IMR-90 (cell line): ENCODE measurements around the gene TMEM158. TPM values are rescaled to one million over a fixed set of nuclear protein-coding genes. Genes with fewer than 3 reads are reported as not detected.
A peak's percentile ranks its signal among the peaks of the same experiment; 100 is the strongest.

Experiments used
- ATAC-seq: fragments of 200-7000 bp; cut with Tn5 transposase; 2 replicates; pipeline ENCODE4 v1.9.1; 2020; ENCODE audit warnings: low read depth, mild to moderate bottlenecking, moderate library complexity
- BruUV-seq: library from RNA; stranded (reverse); fragments of 400-500 nt; replicated peaks from 2 replicates; lab custom pipeline; 2021; lab: Mats Ljungman, UMichigan
- CTCF ChIA-PET: fragments of 300-600 bp; formaldehyde crosslinking; extraction: SDS; loops from one replicate; lab custom pipeline; 2021; ENCODE audit warnings: antibody characterized with exemption; lab: Yijun Ruan, JAX
- POLR2A ChIA-PET: fragments of 300-600 bp; sonication (Branson Sonifier 250); formaldehyde crosslinking; loops from one replicate; lab custom pipeline; 2022; ENCODE audit warnings: antibody characterized with exemption; ENCODE audit not compliant: unreplicated experiment; lab: Charles Lee
- DNase-seq: peaks from one replicate; pipeline ENCODE4 v3.0.0; 2013
- H2AFZ ChIP-seq: replicated peaks from 2 replicates; pipeline ENCODE3; 2013; ENCODE audit warnings: low read length, mild to moderate bottlenecking; ENCODE audit not compliant: poor library complexity
- H2AK5ac ChIP-seq: 2 replicates; pipeline ENCODE4 v1.6.1; 2013; ENCODE audit warnings: low read depth, low read length, inconsistent platforms
- H2AK9ac ChIP-seq: replicated peaks from 2 replicates; pipeline ENCODE3; 2013; ENCODE audit warnings: mild to moderate bottlenecking, low read depth, low read length, moderate library complexity; ENCODE audit not compliant: poor library complexity
- H2BK120ac ChIP-seq: 2 replicates; pipeline ENCODE4 v1.6.1; 2013; ENCODE audit warnings: low read depth, low read length, inconsistent platforms
- H2BK15ac ChIP-seq: 3 replicates; pipeline ENCODE4 v1.6.1; 2013; ENCODE audit warnings: low read depth, low read length, inconsistent platforms
- H2BK20ac ChIP-seq: 2 replicates; pipeline ENCODE4 v1.6.1; 2013; ENCODE audit warnings: low read depth, mild to moderate bottlenecking, inconsistent platforms, low read length, moderate library complexity
- H2BK5ac ChIP-seq: 2 replicates; pipeline ENCODE4 v1.6.1; 2013; ENCODE audit warnings: mild to moderate bottlenecking, low read depth, low read length, inconsistent platforms; ENCODE audit not compliant: poor library complexity, severe bottlenecking
- H3K14ac ChIP-seq: replicated peaks from 2 replicates; pipeline ENCODE4 v1.6.1; 2013; ENCODE audit warnings: low read depth, low read length, inconsistent platforms
- H3K18ac ChIP-seq: 2 replicates; pipeline ENCODE4 v1.6.1; 2013; ENCODE audit warnings: low read depth, low read length, control low read depth
- H3K23ac ChIP-seq: 2 replicates; pipeline ENCODE4 v1.6.1; 2013; ENCODE audit warnings: low read depth, low read length, inconsistent platforms
- H3K27ac ChIP-seq: 2 replicates; pipeline ENCODE4 v1.5.1; 2013; ENCODE audit warnings: mild to moderate bottlenecking, control low read depth, low read length; ENCODE audit not compliant: insufficient read depth
- H3K27me3 ChIP-seq: 2 replicates; pipeline ENCODE4 v1.6.1; 2013; ENCODE audit warnings: low read length; ENCODE audit not compliant: control insufficient read depth, insufficient read depth
- H3K36me3 ChIP-seq: 2 replicates; pipeline ENCODE4 v1.6.1; 2013; ENCODE audit warnings: low read length, mixed read lengths; ENCODE audit not compliant: control insufficient read depth, insufficient read depth
- H3K4ac ChIP-seq: 2 replicates; pipeline ENCODE4 v1.6.1; 2013; ENCODE audit warnings: low read depth, low read length, inconsistent platforms
- H3K4me1 ChIP-seq: 2 replicates; pipeline ENCODE4 v1.6.1; 2013; ENCODE audit warnings: low read length, mixed read lengths; ENCODE audit not compliant: control insufficient read depth, insufficient read depth
- H3K4me2 ChIP-seq: 2 replicates; pipeline ENCODE4 v1.6.1; 2013; ENCODE audit warnings: low read depth, mild to moderate bottlenecking, control low read depth, low read length, moderate library complexity
- H3K4me3 ChIP-seq: 2 replicates; pipeline ENCODE4 v1.5.1; 2013; ENCODE audit warnings: low read depth, mild to moderate bottlenecking, control low read depth, low read length, moderate library complexity; ENCODE audit not compliant: insufficient read depth
- H3K56ac ChIP-seq: 2 replicates; pipeline ENCODE4 v1.6.1; 2013; ENCODE audit warnings: low read length, inconsistent platforms; ENCODE audit not compliant: insufficient read depth; ENCODE audit errors: extremely low read depth
- H3K79me1 ChIP-seq, 2 experiments: 2 replicates each; pipeline ENCODE4 v1.6.1; 2013; ENCODE audit warnings: low read length in 2 of 2, inconsistent platforms in 1 of 2, low read depth in 1 of 2
- H3K9ac ChIP-seq: 2 replicates; pipeline ENCODE4 v1.6.1; 2013; ENCODE audit warnings: low read depth, low read length, control low read depth
- H3K9me1 ChIP-seq: 2 replicates; pipeline ENCODE4 v1.6.1; 2013; ENCODE audit warnings: low read length, inconsistent platforms; ENCODE audit not compliant: insufficient read depth
- H3K9me3 ChIP-seq: 2 replicates; pipeline ENCODE4 v1.6.1; 2013; ENCODE audit warnings: low read length; ENCODE audit not compliant: control insufficient read depth, insufficient read depth
- H4K20me1 ChIP-seq: 2 replicates; pipeline ENCODE4 v1.6.1; 2013; ENCODE audit warnings: low read length, inconsistent platforms; ENCODE audit not compliant: insufficient read depth
- H4K5ac ChIP-seq: 2 replicates; pipeline ENCODE4 v1.6.1; 2013; ENCODE audit warnings: mild to moderate bottlenecking, low read depth, low read length, control low read depth
- H4K8ac ChIP-seq, 2 experiments: 2 replicates each; pipeline ENCODE4 v1.6.1; 2013; ENCODE audit warnings: low read depth in 2 of 2, low read length in 2 of 2, control low read depth in 1 of 2, inconsistent platforms in 1 of 2
- H4K91ac ChIP-seq: 2 replicates; pipeline ENCODE4 v1.6.1; 2013; ENCODE audit warnings: low read depth, low read length, inconsistent platforms; ENCODE audit not compliant: insufficient read depth
- BHLHE40 ChIP-seq: fragments of 150-350 bp; IDR thresholded peaks from 2 replicates; pipeline ENCODE4 v1.6.1; 2016; ENCODE audit warnings: mild to moderate bottlenecking, low read depth, low read length
- CEBPB ChIP-seq: IDR thresholded peaks from 2 replicates; pipeline ENCODE4 v1.6.1; 2012; ENCODE audit warnings: low read depth, low read length, improper control_type of control experiment
- CHD1 ChIP-seq: IDR thresholded peaks from 2 replicates; pipeline ENCODE4 v1.6.1; 2012; ENCODE audit warnings: low read depth, low read length, improper control_type of control experiment
- ELK1 ChIP-seq: fragments of 150-350 bp; IDR thresholded peaks from 2 replicates; pipeline ENCODE4 v1.6.1; 2016; ENCODE audit warnings: low read depth, mild to moderate bottlenecking, low read length, moderate library complexity, borderline replicate concordance
- MAFK ChIP-seq: IDR thresholded peaks from 2 replicates; pipeline ENCODE4 v1.6.1; 2012; ENCODE audit warnings: low read depth, low read length, improper control_type of control experiment
- MAZ ChIP-seq: IDR thresholded peaks from 2 replicates; pipeline ENCODE4 v1.6.1; 2012; ENCODE audit warnings: low read depth, mild to moderate bottlenecking, low read length, improper control_type of control experiment, moderate library complexity, borderline replicate concordance
- RFX5 ChIP-seq: IDR thresholded peaks from 2 replicates; pipeline ENCODE4 v1.8.0; 2012; ENCODE audit warnings: low read depth, mild to moderate bottlenecking, low read length, moderate library complexity
- SMC3 ChIP-seq: fragments of 150-350 bp; IDR thresholded peaks from 2 replicates; pipeline ENCODE4 v1.6.1; 2016; ENCODE audit warnings: low read depth, mild to moderate bottlenecking, antibody characterized with exemption, low read length, moderate library complexity
- WGBS, 2 experiments: methylation state at CpG; one replicate each; pipeline versions ENCODE4 v1.1.5 to v1.1.7; 2013; ENCODE audit warnings: missing lambda C conversion rate in 2 of 2; ENCODE audit not compliant: insufficient read length in 1 of 2; ENCODE audit errors: extremely low coverage in 2 of 2; 5-methylcytosine and 5-hydroxymethylcytosine counted together
- dilution Hi-C: fragments of 300-500 bp; cut with HindIII; formaldehyde crosslinking; loops from one replicate; pipeline ENCODE4 v1.14.3; 2018; ENCODE audit warnings: low sequenced_read_pairs; ENCODE audit not compliant: unreplicated experiment
- in situ Hi-C: fragments of 300-500 bp; cut with MboI; formaldehyde crosslinking; loops from 3 replicates; pipeline ENCODE4 v1.14.3; 2019; ENCODE audit warnings: low sequenced_read_pairs, inconsistent platforms, mixed read lengths
- intact Hi-C: fragments of 100-400 bp; cut with micrococcal nuclease; formaldehyde crosslinking; loops from 2 replicates; pipeline ENCODE4 v1.10.0; 2022
- polyA plus RNA-seq, 3 experiments: library from polyadenylated mRNA; depleted of rRNA; stranded (reverse); fragments of >200 nt; gene quantifications; 2 replicates each; pipeline ENCODE4 v1.2.3, GENCODE V29; 2012; ENCODE audit warnings: low replicate concordance in 1 of 3
- total RNA-seq: library from RNA; depleted of rRNA; stranded (reverse); fragments of >200 nt; gene quantifications from 2 replicates; pipeline ENCODE4 v1.2.3, GENCODE V29; 2012
- TF ChIP-seq, protein P1 (sequence below): conservative IDR thresholded peaks from 2 replicates; pipeline ENCODE4 v1.5.1; 2012; ENCODE audit warnings: mild to moderate bottlenecking, low read depth, low read length, improper control_type of control experiment

Gene TMEM158
- total and polyA plus RNA-seq, 2 of the 4 experiments (the other 2 are of a cell fraction) = 1.6 to 16.4 TPM

GRCh38 chr3:45204136-45204535 lies 22.0 kb downstream of the TMEM158 start:
- H3K23ac ChIP-seq = 0 out of 2 replicates have a peak overlapping the region, but pooled peaks have one; percentile 8
- H3K9ac ChIP-seq = peak overlapping the region; percentile 44; the same call in 1 of the 2 replicates
- TF ChIP-seq, protein P1, sequence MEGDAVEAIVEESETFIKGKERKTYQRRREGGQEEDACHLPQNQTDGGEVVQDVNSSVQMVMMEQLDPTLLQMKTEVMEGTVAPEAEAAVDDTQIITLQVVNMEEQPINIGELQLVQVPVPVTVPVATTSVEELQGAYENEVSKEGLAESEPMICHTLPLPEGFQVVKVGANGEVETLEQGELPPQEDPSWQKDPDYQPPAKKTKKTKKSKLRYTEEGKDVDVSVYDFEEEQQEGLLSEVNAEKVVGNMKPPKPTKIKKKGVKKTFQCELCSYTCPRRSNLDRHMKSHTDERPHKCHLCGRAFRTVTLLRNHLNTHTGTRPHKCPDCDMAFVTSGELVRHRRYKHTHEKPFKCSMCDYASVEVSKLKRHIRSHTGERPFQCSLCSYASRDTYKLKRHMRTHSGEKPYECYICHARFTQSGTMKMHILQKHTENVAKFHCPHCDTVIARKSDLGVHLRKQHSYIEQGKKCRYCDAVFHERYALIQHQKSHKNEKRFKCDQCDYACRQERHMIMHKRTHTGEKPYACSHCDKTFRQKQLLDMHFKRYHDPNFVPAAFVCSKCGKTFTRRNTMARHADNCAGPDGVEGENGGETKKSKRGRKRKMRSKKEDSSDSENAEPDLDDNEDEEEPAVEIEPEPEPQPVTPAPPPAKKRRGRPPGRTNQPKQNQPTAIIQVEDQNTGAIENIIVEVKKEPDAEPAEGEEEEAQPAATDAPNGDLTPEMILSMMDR = no peak
- TF ChIP-seq MAZ (peak; percentile 27; the same call in 1 of the 2 replicates), SMC3 (0 out of 2 replicates have a peak, but pooled peaks have one; percentile 4), ELK1 (no peak), RFX5 (no peak), BHLHE40 (no peak), CEBPB (peak; percentile 56; the same call in 1 of the 2 replicates), CHD1 (no peak), MAFK (no peak)
- H3K4me1 ChIP-seq = peaks cover 17% of the 10 kb centered on the region
- H2BK20ac ChIP-seq = peak overlapping the region; percentile 71
- H3K4ac ChIP-seq = peak overlapping the region; percentile 94
- peak overlapping the region; percentile 16; the same call in 1 of the 2 replicates for H4K5ac ChIP-seq
- peak overlapping the region; percentile 89; the same call in 1 of the 2 replicates for H4K91ac ChIP-seq
- H2BK5ac ChIP-seq = peak overlapping the region; percentile 83
- peaks cover 0 to 2% of the 10 kb centered on the region in 2 experiments; a peak in 1 of 4 replicates for H3K79me1 ChIP-seq
- in situ Hi-C loops (loop anchor here (10.0 kb wide), 1 partner anchor 461 kb away; no protein-coding TSS in a partner anchor), dilution Hi-C loops (no loop called here), intact Hi-C loops (loop anchor here (5.0 kb wide), 1 partner anchor 67 kb away; no protein-coding TSS in a partner anchor)
- H2AFZ ChIP-seq = peak overlapping the region; percentile 2
- ATAC-seq (peak; percentile 40), DNase-seq (peak; percentile 94)
- H3K27ac ChIP-seq = peak overlapping the region; percentile 70
- peak overlapping the region; percentile 55; the same call in 1 of the 2 replicates for H3K18ac ChIP-seq
- no peaks in the 10 kb centered on the region for H3K9me3 ChIP-seq
- H4K20me1 ChIP-seq = no peaks in the 10 kb centered on the region
- POLR2A ChIA-PET = interaction anchor here (0.7 to 1.0 kb wide), 2 partner anchors 142 to 149 kb away, joined by 3 to 4 read pairs; no protein-coding TSS in a partner anchor
- no peaks in the 10 kb centered on the region for H3K27me3 ChIP-seq
- H3K4me2 ChIP-seq = no peak overlapping the region
- BruUV-seq = no TSS peak
- H3K14ac ChIP-seq = peak overlapping the region; percentile 93
- CTCF ChIA-PET = interaction anchor here (1.0 to 1.6 kb wide), 3 partner anchors 69 to 164 kb away, joined by 3 to 6 read pairs (median 4); no protein-coding TSS in a partner anchor
- H3K56ac ChIP-seq = peak overlapping the region; percentile 68; the same call in 1 of the 2 replicates
- H2BK120ac ChIP-seq = peak overlapping the region; percentile 96
- H2AK5ac ChIP-seq = no peak overlapping the region
- peak overlapping the region; percentile 92 for H4K8ac ChIP-seq
- H2AK9ac ChIP-seq = no peak overlapping the region
- no peaks in the 10 kb centered on the region for H3K36me3 ChIP-seq
- no CpG with 5 or more reads among the region's 3 CpGs for WGBS, 2 experiments
- H3K9me1 ChIP-seq = peaks cover 23% of the 10 kb centered on the region
- no peak overlapping the region for H3K4me3 ChIP-seq
- H2BK15ac ChIP-seq = peak overlapping the region; percentile 100; the same call in 2 of the 3 replicates
